Stomach (tissue), 9 donors: ENCODE results near the gene SCRT2. TPM values are rescaled to one million over a fixed set of nuclear protein-coding genes. Genes with fewer than 3 reads are reported as not detected.
"Not testable (repeated sequence)": the region's sequence is repeated elsewhere in the genome, so short reads cannot be mapped to it uniquely, and the experiment has no call there.

ENCODE experiments used
- DNase-seq, 2 donors: peaks; one replicate each; pipeline versions ENCODE4 v3.0.0 to v3.0.0-alpha.2; 2013 to 2019
- H3K27ac ChIP-seq, 5 donors: fragments of 200-600 bp in 4 of 5; sonication (generic) in 4 of 5; one replicate each; pipeline ENCODE4 v1.5.1; 2013 to 2019; ENCODE audit warnings: mild to moderate bottlenecking in 1 of 5, moderate library complexity in 1 of 5
- H3K27me3 ChIP-seq, 3 donors: fragments of 200-600 bp; sonication (generic); one replicate each; pipeline ENCODE4 v1.5.1; 2017 to 2019; ENCODE audit warnings: mixed run types in 1 of 3
- H3K36me3 ChIP-seq, 4 donors: fragments of 200-600 bp; sonication (generic); 1 replicate in 3 of 4; 2 replicates in 1 of 4; pipeline ENCODE4 v1.5.1; 2016 to 2019
- H3K4me1 ChIP-seq, 4 donors: fragments of 200-600 bp; sonication (generic); one replicate each; pipeline ENCODE4 v1.5.1; 2016 to 2019
- H3K4me3 ChIP-seq, 4 donors: fragments of 200-600 bp; sonication (generic) in 3 of 4; one replicate each; pipeline ENCODE4 v1.5.1; 2016 to 2019; ENCODE audit warnings: mild to moderate bottlenecking in 1 of 4
- H3K9me3 ChIP-seq, 4 donors: fragments of 200-600 bp; sonication (generic); one replicate each; pipeline ENCODE4 v1.5.1; 2016 to 2019
- CTCF ChIP-seq, 7 experiments: fragments of 450-650 bp in 4 of 7; fragments of 200-600 bp in 3 of 7; sonication (generic) in 3 of 7; IDR thresholded peaks; one replicate each; pipeline ENCODE4 v1.5.1; 2016 to 2019; ENCODE audit warnings: antibody characterized with exemption in 7 of 7, control low read depth in 2 of 7, mild to moderate bottlenecking in 1 of 7
- EP300 ChIP-seq: sonication (generic); formaldehyde crosslinking; IDR thresholded peaks from one replicate; pipeline ENCODE4 v1.6.1; 2017; ENCODE audit warnings: antibody characterized with exemption
- POLR2A ChIP-seq, 4 donors: fragments of 450-650 bp; IDR thresholded peaks; one replicate each; pipeline ENCODE4 v1.6.1; 2016; ENCODE audit warnings: antibody characterized with exemption in 4 of 4, control low read depth in 2 of 4, mild to moderate bottlenecking in 1 of 4, moderate library complexity in 1 of 4
- POLR2AphosphoS5 ChIP-seq, 3 donors: sonication (generic); formaldehyde crosslinking; IDR thresholded peaks; one replicate each; pipeline ENCODE4 v1.6.1; 2016; ENCODE audit warnings: antibody characterized with exemption in 3 of 3
- WGBS, 5 donors: extraction: QIAGEN DNeasy Blood & Tissue Kit in 3 of 5; methylation state at CpG; one replicate each; pipeline versions ENCODE4 v1.1.5 to v1.1.7; 2013 to 2018; 5-methylcytosine and 5-hydroxymethylcytosine counted together
- intact Hi-C: fragments of 100-400 bp; cut with DNase I; formaldehyde crosslinking; loops from one replicate; pipeline ENCODE4 v1.15.1; 2023; ENCODE audit warnings: low total_unique reads
- polyA plus RNA-seq, 3 donors: library from polyadenylated mRNA; stranded (reverse); fragments of 200-250 nt; gene quantifications; one replicate each; pipeline ENCODE4 v1.2.3, GENCODE V29; 2013
- total RNA-seq, 5 donors: library from RNA; depleted of rRNA; stranded (reverse); fragments of >200 nt; gene quantifications; one replicate each; pipeline versions ENCODE4 v1.1.0 to v1.2.3, GENCODE V29; 2014 to 2016
- donor health status: healthy with polysubstance abuse.
- donor health status: Bipolar disorder and iron deficiency.
- donor health status: healthy.

The SCRT2 gene
- total and polyA plus RNA-seq, 8 donors = not detected

GRCh38 chr20:697826-698225 is 22.2 kb upstream of the SCRT2 start:
- peaks cover 0 to 25% (median 0%) of the 10 kb centered on the region in 3 donors for H3K27me3 ChIP-seq
- H3K9me3 ChIP-seq = no peaks in the 10 kb centered on the region
- no peak for TF ChIP-seq CTCF (IDR thresholded peaks at IDR 0.05)
- no peak for TF ChIP-seq POLR2AphosphoS5 (IDR thresholded peaks at IDR 0.05)
- TF ChIP-seq EP300 = no peak
- no peak for TF ChIP-seq POLR2A (IDR thresholded peaks at IDR 0.05)
- H3K27ac ChIP-seq = no peak overlapping the region
- peaks cover 0 to 6% (median 0%) of the 10 kb centered on the region in 4 donors for H3K4me1 ChIP-seq
- 77 to 87% (median 83%) methylated on average over 9 of the region's 9 CpGs for WGBS, 5 donors
- no peak overlapping the region for H3K4me3 ChIP-seq
- no peak for DNase-seq
- intact Hi-C loops = no loop called here
- no peaks in the 10 kb centered on the region for H3K36me3 ChIP-seq

- intact Hi-C loops = no loop called here
- no peak for DNase-seq
- Histone ChIP-seq H3K4me3 (no peak overlapping the region), H3K27ac (no peak overlapping the region), H3K27me3 (peaks cover 0 to 28% (median 0%) of the 10 kb centered on the region in 3 donors), H3K36me3 (no peaks in the 10 kb centered on the region), H3K4me1 (peaks cover 0 to 6% (median 0%) of the 10 kb centered on the region in 4 donors), H3K9me3 (peaks cover 0 to 1% (median 0%) of the 10 kb centered on the region in 4 donors)
- WGBS, 5 donors = 22 to 46% (median 38%) methylated on average over 2 of the region's 2 CpGs
- TF ChIP-seq CTCF (IDR thresholded peaks at IDR 0.05) (no peak), POLR2AphosphoS5 (IDR thresholded peaks at IDR 0.05) (no peak), POLR2A (IDR thresholded peaks at IDR 0.05) (no peak), EP300 (no peak)
Observed at GRCh38 chr20:695165-695866, 19.7 kb upstream of the SCRT2 start.

- DNase-seq = no peak
- intact Hi-C loops = no loop called here
- H3K27ac ChIP-seq = no peak overlapping the region
- H3K9me3 ChIP-seq = peaks cover 0 to 5% (median 0%) of the 10 kb centered on the region in 4 donors
- WGBS, 5 donors = 58 to 68% (median 64%) methylated on average over 4 of the region's 4 CpGs
- H3K27me3 ChIP-seq = peaks cover 0 to 25% (median 0%) of the 10 kb centered on the region in 3 donors
- H3K4me1 ChIP-seq = peaks cover 0 to 6% (median 0%) of the 10 kb centered on the region in 4 donors
- no peak overlapping the region for H3K4me3 ChIP-seq
- no peaks in the 10 kb centered on the region for H3K36me3 ChIP-seq
- no peak for TF ChIP-seq POLR2AphosphoS5 (IDR thresholded peaks at IDR 0.05)
- no peak for TF ChIP-seq CTCF (IDR thresholded peaks at IDR 0.05)
- no peak for TF ChIP-seq EP300
- TF ChIP-seq POLR2A (IDR thresholded peaks at IDR 0.05) = no peak
Observed at GRCh38 chr20:694496-694895, 18.9 kb upstream of the SCRT2 start.

GRCh38 chr20:693786-694185 is 18.2 kb upstream of the SCRT2 start:
- H3K27ac ChIP-seq, H3K36me3 ChIP-seq, DNase-seq, intact Hi-C loops, H3K4me3 ChIP-seq, H3K9me3 ChIP-seq, H3K4me1 ChIP-seq: not testable (repeated sequence)
- WGBS, 5 donors = 88 to 96% (median 92%) methylated on average over 10 of the region's 10 CpGs
- H3K27me3 ChIP-seq = peaks cover 0 to 26% (median 7%) of the 10 kb centered on the region in 3 donors

- Histone ChIP-seq H3K4me1 (peaks cover 0 to 6% (median 0%) of the 10 kb centered on the region in 4 donors), H3K36me3 (no peaks in the 10 kb centered on the region), H3K9me3 (peaks cover 0 to 5% (median 0%) of the 10 kb centered on the region in 4 donors), H3K4me3 (no peak overlapping the region), H3K27me3 (peaks cover 0 to 38% (median 10%) of the 10 kb centered on the region in 3 donors), H3K27ac (no peak overlapping the region)
- DNase-seq = no peak
- intact Hi-C loops = no loop called here
- TF ChIP-seq EP300 (no peak), POLR2A (IDR thresholded peaks at IDR 0.05) (no peak), POLR2AphosphoS5 (IDR thresholded peaks at IDR 0.05) (no peak), CTCF (IDR thresholded peaks at IDR 0.05) (no peak)
- WGBS, 5 donors = 50 to 79% (median 78%) methylated on average over 1 of the region's 1 CpG
Observed at GRCh38 chr20:692044-692443, 16.4 kb upstream of the SCRT2 start.
